K562 (cell line): ENCODE measurements around the gene UBE2C. TPM values are rescaled to one million over a fixed set of nuclear protein-coding genes. Genes with fewer than 3 reads are reported as not detected.

Experiments used
- ATAC-seq: fragments of 200-7000 bp; cut with Tn5 transposase; 3 replicates; pipeline ENCODE4 v1.9.1; 2020; ENCODE audit warnings: moderate library complexity
- BruUV-seq: library from RNA; stranded (reverse); fragments of 400-500 nt; replicated peaks from 2 replicates; lab custom pipeline; 2021; lab: Mats Ljungman, UMichigan
- CTCF ChIA-PET: fragments of 300-600 bp; formaldehyde crosslinking; extraction: SDS; loops from one replicate; lab custom pipeline; 2021; ENCODE audit warnings: low intra/inter-chr PET ratio; lab: Yijun Ruan, JAX
- POLR2A ChIA-PET: fragments of 300-600, 350-650 bp; sonication (Branson Sonifier 250); formaldehyde crosslinking; extraction: SDS; loops from one replicate; lab custom pipeline; 2021; ENCODE audit warnings: antibody characterized with exemption, inconsistent platforms; lab: Yijun Ruan, JAX
- DNase-seq, 4 experiments: peaks; one replicate each; pipeline versions ENCODE4 v3.0.0 to v3.0.0-alpha.2; 2011 to 2018; ENCODE audit warnings: low spot score in 3 of 4, mixed read lengths in 3 of 4; ENCODE audit errors: extremely low read depth in 1 of 4
- FAIRE-seq: peaks from 2 replicates; lab custom pipeline; 2011; peaks lifted over from hg19 to GRCh38; lab: Jason Lieb, UNC
- H2AFZ ChIP-seq: 2 replicates; pipeline ENCODE4 v1.6.0; 2011; ENCODE audit warnings: low read depth, low read length, control low read depth, inconsistent platforms
- H3K27ac ChIP-seq: fragments of 200-600 bp; 3 replicates; pipeline ENCODE4 v1.8.0; 2011; ENCODE audit warnings: low read depth, mild to moderate bottlenecking, control low read depth, inconsistent platforms, low read length, moderate library complexity, mixed read lengths; ENCODE audit errors: extremely low read depth
- H3K27me3 ChIP-seq, 2 experiments: fragments of 300-600 bp in 1 of 2; 2 replicates in 1 of 2; 3 replicates in 1 of 2; pipeline versions ENCODE4 v1.6.0 to v1.8.0; 2011; ENCODE audit warnings: inconsistent platforms in 2 of 2, low read length in 2 of 2, mild to moderate bottlenecking in 1 of 2, mixed read lengths in 1 of 2, moderate library complexity in 1 of 2; ENCODE audit not compliant: control insufficient read depth in 2 of 2, insufficient read depth in 2 of 2
- H3K36me3 ChIP-seq: fragments of 300-600 bp; 3 replicates; pipeline ENCODE4 v1.8.0; 2011; ENCODE audit warnings: mild to moderate bottlenecking, low read length, inconsistent platforms; ENCODE audit not compliant: control insufficient read depth, insufficient read depth
- H3K4me1 ChIP-seq, 2 experiments: fragments of 200-600 bp in 1 of 2; replicated peaks in 1 of 2; 2 replicates in 1 of 2; 3 replicates in 1 of 2; pipeline versions ENCODE4 v1.5.1 to v1.8.0; 2011; ENCODE audit warnings: inconsistent platforms in 2 of 2, low read length in 2 of 2, mild to moderate bottlenecking in 1 of 2, mixed read lengths in 1 of 2, moderate library complexity in 1 of 2; ENCODE audit not compliant: control insufficient read depth in 2 of 2, insufficient read depth in 2 of 2
- H3K4me2 ChIP-seq: 2 replicates; pipeline ENCODE4 v1.6.1; 2011; ENCODE audit warnings: low read length, control low read depth, inconsistent platforms, mixed read lengths; ENCODE audit not compliant: insufficient read depth
- H3K4me3 ChIP-seq: fragments of 200-600 bp; sonication (generic), shearing (Covaris generic); 2 replicates; pipeline ENCODE4 v1.5.1; 2016; ENCODE audit warnings: control low read depth, inconsistent platforms
- H3K79me2 ChIP-seq: fragments of 200-600 bp; 3 replicates; pipeline ENCODE4 v1.8.0; 2011; ENCODE audit warnings: low read length, inconsistent platforms; ENCODE audit not compliant: control insufficient read depth, insufficient read depth
- H3K9ac ChIP-seq, 2 experiments: 2 replicates each; pipeline versions ENCODE4 v1.6.0 to v1.6.1; 2011; ENCODE audit warnings: low read depth in 2 of 2, low read length in 2 of 2, control low read depth in 1 of 2, inconsistent platforms in 1 of 2, mild to moderate bottlenecking in 1 of 2, mixed read lengths in 1 of 2; ENCODE audit not compliant: insufficient read depth in 1 of 2
- H3K9me1 ChIP-seq: one replicate; pipeline ENCODE4 v1.6.0; 2011; ENCODE audit warnings: inconsistent platforms, mild to moderate bottlenecking, low read length, moderate library complexity; ENCODE audit not compliant: control insufficient read depth, insufficient read depth
- H3K9me3 ChIP-seq: replicated peaks from 2 replicates; pipeline ENCODE4 v1.5.1; 2011; ENCODE audit warnings: low read depth, low read length, inconsistent platforms; ENCODE audit not compliant: control insufficient read depth, insufficient read depth
- H4K20me1 ChIP-seq: replicated peaks from 2 replicates; pipeline ENCODE4 v1.6.1; 2011; ENCODE audit warnings: low read length, inconsistent platforms, mixed read lengths; ENCODE audit not compliant: control insufficient read depth, insufficient read depth
- ATF3 ChIP-seq, 2 experiments: fragments of 450-650 bp in 1 of 2; sonication (generic) in 1 of 2; formaldehyde crosslinking in 1 of 2; IDR thresholded peaks in 1 of 2; conservative IDR thresholded peaks in 1 of 2; 2 replicates each; pipeline versions ENCODE4 v1.6.1 to v1.8.1; 2016 to 2023; ENCODE audit warnings: mild to moderate bottlenecking in 2 of 2, moderate library complexity in 2 of 2, inconsistent platforms in 1 of 2, missing genetic modification reagents in 1 of 2
- ATF7 ChIP-seq: fragments of 450-650 bp; IDR thresholded peaks from 2 replicates; pipeline ENCODE4 v1.7.1; 2014; ENCODE audit warnings: mild to moderate bottlenecking, moderate library complexity
- BACH1 ChIP-seq: fragments of 200-800 bp; sonication (Bioruptor generic); IDR thresholded peaks from 2 replicates; pipeline ENCODE4 v1.6.1; 2016; ENCODE audit warnings: missing genetic modification characterization, missing compliant biosample characterization
- C11orf30 ChIP-seq: fragments of 450-650 bp; IDR thresholded peaks from 2 replicates; pipeline ENCODE4 v1.6.1; 2016; ENCODE audit warnings: low read depth, mild to moderate bottlenecking
- FOXA1 ChIP-seq: fragments of 450-650 bp; IDR thresholded peaks from 2 replicates; pipeline ENCODE4 v1.6.1; 2016; ENCODE audit warnings: mild to moderate bottlenecking, borderline replicate concordance
- GABPA ChIP-seq: fragments of 200-800 bp; sonication (Bioruptor generic); conservative IDR thresholded peaks from 2 replicates; pipeline ENCODE4 v1.6.1; 2016; ENCODE audit warnings: low read depth, missing genetic modification characterization, missing compliant biosample characterization
- HDAC1 ChIP-seq, 2 experiments: fragments of 450-650 bp; IDR thresholded peaks; 2 replicates each; pipeline ENCODE4 v1.6.1; 2016 to 2017; ENCODE audit warnings: inconsistent platforms in 1 of 2, mild to moderate bottlenecking in 1 of 2, moderate library complexity in 1 of 2
- JUND ChIP-seq, 2 experiments: IDR thresholded peaks; 2 replicates in 1 of 2; 3 replicates in 1 of 2; pipeline ENCODE4 v1.6.1; 2011; ENCODE audit warnings: borderline replicate concordance in 2 of 2, low read depth in 2 of 2, low read length in 2 of 2, improper control_type of control experiment in 1 of 2, missing biosample characterization in 1 of 2, missing genetic modification characterization in 1 of 2, missing genetic modification reagents in 1 of 2
- KDM1A ChIP-seq, 2 experiments: fragments of 450-650 bp; IDR thresholded peaks; 2 replicates each; pipeline ENCODE4 v1.6.1; 2016; ENCODE audit warnings: mild to moderate bottlenecking in 2 of 2
- KLF13 ChIP-seq: fragments of 450-650 bp; IDR thresholded peaks from 2 replicates; pipeline ENCODE4 v1.6.1; 2016; ENCODE audit warnings: missing genetic modification characterization, low read depth, mild to moderate bottlenecking, missing compliant biosample characterization, moderate library complexity, borderline replicate concordance
- MEIS2 ChIP-seq: fragments of 450-650 bp; IDR thresholded peaks from 2 replicates; pipeline ENCODE4 v1.6.1; 2014; ENCODE audit warnings: mild to moderate bottlenecking; ENCODE audit not compliant: partially characterized antibody
- RNF219 ChIP-seq: fragments of 250-450 bp; sonication (Bioruptor Pico); IDR thresholded peaks from 2 replicates; pipeline ENCODE4 v1.5.0; 2022; ENCODE audit warnings: mild to moderate bottlenecking
- SMARCE1 ChIP-seq: fragments of 450-650 bp; IDR thresholded peaks from 2 replicates; pipeline ENCODE4 v1.7.1; 2016; ENCODE audit warnings: mild to moderate bottlenecking
- SRF ChIP-seq, 2 experiments: fragments of 250-450, 450-650 bp in 1 of 2; sonication (Bioruptor Pico) in 1 of 2; sonication (generic) in 1 of 2; formaldehyde crosslinking; IDR thresholded peaks; 2 replicates each; pipeline versions ENCODE4 v1.5.0 to v1.5.1; 2020 to 2022; ENCODE audit warnings: mild to moderate bottlenecking in 1 of 2, missing genetic modification reagents in 1 of 2
- ZEB2 ChIP-seq: fragments of 450-650 bp; IDR thresholded peaks from 2 replicates; pipeline ENCODE4 v1.6.1; 2016
- ZNF165 ChIP-seq: fragments of 250-450 bp; sonication (Bioruptor Pico); IDR thresholded peaks from 2 replicates; pipeline ENCODE4 v1.4.0; 2020; ENCODE audit warnings: borderline replicate concordance
- ZNF324 ChIP-seq: fragments of 250-450 bp; sonication (Bioruptor Pico); IDR thresholded peaks from 2 replicates; pipeline ENCODE4 v1.4.0; 2020; ENCODE audit warnings: mild to moderate bottlenecking
- WGBS: fragments of 100-300 bp; shearing (Covaris generic); methylation state at CpG from one replicate; pipeline ENCODE4 v1.1.6; 2016; ENCODE audit warnings: low coverage, mixed read lengths; ENCODE audit not compliant: insufficient coverage; ENCODE audit errors: missing lambda C conversion rate; 5-methylcytosine and 5-hydroxymethylcytosine counted together
- in situ Hi-C: fragments of 300-500 bp; cut with MboI; formaldehyde crosslinking; loops from 4 replicates; pipeline ENCODE4 v1.15.0; 2018; ENCODE audit warnings: inconsistent platforms, mixed read lengths
- intact Hi-C: fragments of 100-400 bp; cut with micrococcal nuclease; formaldehyde crosslinking; loops from 2 replicates; pipeline ENCODE4 v1.14.2; 2022
- polyA plus RNA-seq, 8 experiments: library from polyadenylated mRNA; depleted of rRNA in 4 of 8; stranded (reverse) in 5 of 8; unstranded in 3 of 8; fragments of >200 nt; fragmentation: Nextera tagmentation in 2 of 8; fragmentation: Illumina TruSeq in 1 of 8; extraction: Ambion mirVana in 2 of 8; extraction: Trizol in 1 of 8; gene quantifications; 2 replicates each; pipeline versions ENCODE4 v1.2.1 to v1.2.3, GENCODE V29; 2011 to 2014; ENCODE audit warnings: inconsistent platforms in 1 of 8, missing spikeins in 1 of 8
- total RNA-seq, 7 experiments: library from RNA; depleted of rRNA in 6 of 7; stranded (reverse); fragments of >200 nt in 6 of 7; fragmentation: Illumina TruSeq in 2 of 7; extraction: Trizol in 2 of 7; gene quantifications; 2 replicates each; pipeline versions ENCODE4 v1.2.1 to v1.2.3, GENCODE V29; 2011 to 2021; ENCODE audit warnings: low replicate concordance in 1 of 7

UBE2C gene
- total and polyA plus RNA-seq, 9 of the 15 experiments (the other 6 are each of a cell fraction or from before 2014, with no cell fraction given), result 0.51 to 1.6 (median 0.69) TPM

- H3K79me2 ChIP-seq, result no peaks in the 10 kb centered on the region
- ChIA-PET CTCF (no interaction called here), POLR2A (interaction anchor here (0.6 kb wide), 1 partner anchor 239 kb away, joined by 4 read pairs; no protein-coding TSS in a partner anchor)
- intact Hi-C loops (no loop called here), in situ Hi-C loops (loop anchor here (10.0 kb wide), 1 partner anchor 324 kb away; no protein-coding TSS in a partner anchor)
- no peak overlapping the region for H3K9ac ChIP-seq
- no peaks in the 10 kb centered on the region for H4K20me1 ChIP-seq
- H3K4me2 ChIP-seq, result no peak overlapping the region
- DNase-seq (peak in 2 of 4 experiments; percentile 48 to 52), FAIRE-seq (no peak), ATAC-seq (peak; percentile 64)
- no TSS peak for BruUV-seq
- no peaks in the 10 kb centered on the region for H3K36me3 ChIP-seq
- H3K9me3 ChIP-seq, result no peaks in the 10 kb centered on the region
- H2AFZ ChIP-seq, result 0 out of 2 replicates have a peak overlapping the region, but pooled peaks have one; percentile 7
- H3K9me1 ChIP-seq, result no peaks in the 10 kb centered on the region
- peaks cover 1 to 6% of the 10 kb centered on the region in 2 experiments; a peak in 4 of 5 replicates for H3K27me3 ChIP-seq
- WGBS, result 23% methylated on average over 8 of the region's 8 CpGs
- H3K4me1 ChIP-seq, result peaks cover 0 to 19% of the 10 kb centered on the region in 2 experiments; a peak in 3 of 5 replicates
- no peak overlapping the region for H3K4me3 ChIP-seq
- no peak overlapping the region for H3K27ac ChIP-seq
- TF ChIP-seq ZNF165 (no peak), GABPA (tag) (no peak), JUND (IDR thresholded peaks at IDR 0.05; ENCODE audit: borderline replicate concordance, low read depth, low read length) (peak; percentile 52; the same call in 1 of the 2 replicates), JUND (tag; IDR thresholded peaks at IDR 0.05; ENCODE audit: borderline replicate concordance, low read depth, low read length) (peak; percentile 69; the same call in 1 of the 3 replicates), SMARCE1 (0 out of 2 replicates have a peak, but pooled peaks have one; percentile 25), KDM1A (IDR thresholded peaks at IDR 0.05) (peak; percentile 51 to 60; a peak in 3 of 4 replicates), HDAC1 (IDR thresholded peaks at IDR 0.05) (peak in 1 of 2 experiments; percentile 44; a peak in 1 of 4 replicates), FOXA1 (0 out of 2 replicates have a peak, but pooled peaks have one; percentile 13), ZNF324 (no peak), C11orf30 (peak; percentile 66; the same call in 1 of the 2 replicates), ATF3 (IDR thresholded peaks at IDR 0.05) (peak; percentile 70), ATF3 (CRISPR knock-in tag; conservative IDR thresholded peaks at IDR 0.05) (no peak), MEIS2 (peak; percentile 23), BACH1 (tag) (no peak; the same call in 1 of the 2 replicates), RNF219 (CRISPR knock-in tag) (no peak), ZEB2 (0 out of 2 replicates have a peak, but pooled peaks have one; percentile 53), KLF13 (tag) (no peak), ATF7 (0 out of 2 replicates have a peak, but pooled peaks have one; percentile 11), SRF (CRISPR knock-in tag; IDR thresholded peaks at IDR 0.05) (peak in 1 of 2 experiments; percentile 75; a peak in 1 of 4 replicates)
These were observed 33.2 kb upstream of the UBE2C start for GRCh38 chr20:45779011-45779915.
